HG03060 (cell line): ENCODE measurements around the gene SNED1.

Experiments
- ATAC-seq: cut with Tn5 transposase; IDR thresholded peaks from one replicate; pipeline ENCODE4 v1.9.1; 2021; ENCODE audit warnings: low read depth, moderate number of reproducible peaks; ENCODE audit not compliant: unreplicated experiment

Gene SNED1

GRCh38 chr2:240991378-240992263, 6.8 kb upstream of the SNED1 start:
- no peak for ATAC-seq

GRCh38 chr2:240992572-240993291, 5.7 kb upstream of the SNED1 start:
- ATAC-seq: no peak

GRCh38 chr2:240993446-240994170, 4.8 kb upstream of the SNED1 start:
- no peak for ATAC-seq

- ATAC-seq: no peak
Measured at GRCh38 chr2:240994171-240994896, 4.1 kb upstream of the SNED1 start.

- ATAC-seq: no peak
Measured at GRCh38 chr2:240995041-240996021, 3.1 kb upstream of the SNED1 start.

GRCh38 chr2:240996161-240996833, 2.1 kb upstream of the SNED1 start:
- no peak for ATAC-seq

GRCh38 chr2:240996834-240997140, 1.6 kb upstream of the SNED1 start:
- no peak for ATAC-seq

- no peak for ATAC-seq
Measured at GRCh38 chr2:240997141-240997855, 1.1 kb upstream of the SNED1 start.

GRCh38 chr2:240998706-240998994, 232 bp downstream of the SNED1 start:
- ATAC-seq: no peak

- no peak for ATAC-seq
Measured at GRCh38 chr2:240998995-240999791, 775 bp downstream of the SNED1 start.

- no peak for ATAC-seq
Measured at GRCh38 chr2:240999873-241000541, 1.6 kb downstream of the SNED1 start.

GRCh38 chr2:241000831-241001321, 2.5 kb downstream of the SNED1 start:
- no peak for ATAC-seq

GRCh38 chr2:241001413-241002274, 3.2 kb downstream of the SNED1 start:
- ATAC-seq: no peak

GRCh38 chr2:241002275-241003046, 4.0 kb downstream of the SNED1 start:
- no peak for ATAC-seq

GRCh38 chr2:241003047-241003360, 4.6 kb downstream of the SNED1 start:
- no peak for ATAC-seq

- no peak for ATAC-seq
Measured at GRCh38 chr2:241003369-241003768, 5.0 kb downstream of the SNED1 start.
